Karpas-422 (cell line): ENCODE measurements around the gene RPS6KA5. TPM values are rescaled to one million over a fixed set of nuclear protein-coding genes. Genes with fewer than 3 reads are reported as not detected.

Experiments used
- DNase-seq: peaks from one replicate; pipeline ENCODE4 v3.0.0-alpha.2; 2015
- H2AFZ ChIP-seq: fragments of 200-600 bp; sonication (generic); 2 replicates; pipeline ENCODE4 v1.6.1; 2014; ENCODE audit warnings: antibody characterized with exemption, low read length, mixed read lengths
- H3K27ac ChIP-seq: fragments of 200-600 bp; sonication (generic); 2 replicates; pipeline ENCODE4 v1.5.1; 2014; ENCODE audit warnings: mild to moderate bottlenecking, low read length, moderate library complexity
- H3K27me3 ChIP-seq: fragments of 200-600 bp; sonication (generic); 2 replicates; pipeline ENCODE4 v1.6.1; 2014; ENCODE audit warnings: low read length, mixed read lengths
- H3K36me3 ChIP-seq: fragments of 200-600 bp; sonication (generic); 2 replicates; pipeline ENCODE4 v1.6.1; 2014; ENCODE audit warnings: low read length, mixed read lengths; ENCODE audit not compliant: insufficient read depth
- H3K4me1 ChIP-seq: fragments of 200-600 bp; sonication (generic); 2 replicates; pipeline ENCODE4 v1.6.1; 2014; ENCODE audit warnings: mild to moderate bottlenecking, low read length, mixed read lengths
- H3K4me2 ChIP-seq: fragments of 200-600 bp; sonication (generic); 2 replicates; pipeline ENCODE4 v1.6.1; 2014; ENCODE audit warnings: low read length, low read depth, mild to moderate bottlenecking; ENCODE audit not compliant: poor library complexity, severe bottlenecking
- H3K4me3 ChIP-seq: fragments of 200-600 bp; sonication (generic); 2 replicates; pipeline ENCODE4 v1.5.1; 2014; ENCODE audit warnings: mild to moderate bottlenecking, antibody characterized with exemption, low read length, mixed read lengths
- H3K79me2 ChIP-seq: fragments of 200-600 bp; sonication (generic); 2 replicates; pipeline ENCODE4 v1.6.1; 2014; ENCODE audit warnings: mild to moderate bottlenecking, low read length, mixed read lengths
- H3K9ac ChIP-seq: fragments of 200-600 bp; sonication (generic); 2 replicates; pipeline ENCODE4 v1.6.0; 2014; ENCODE audit warnings: low read length
- H3K9me2 ChIP-seq: fragments of 200-600 bp; sonication (generic), shearing (Covaris generic); replicated peaks from 2 replicates; pipeline ENCODE4 v1.6.0; 2014; ENCODE audit warnings: mild to moderate bottlenecking, low read length, moderate library complexity; ENCODE audit not compliant: insufficient read depth
- H3K9me3 ChIP-seq: fragments of 300-700, 200-600 bp; sonication (generic); 2 replicates; pipeline ENCODE4 v1.6.1; 2014; ENCODE audit warnings: low read length, mixed read lengths
- H4K20me1 ChIP-seq: fragments of 200-600 bp; sonication (generic); 2 replicates; pipeline ENCODE4 v1.6.1; 2014; ENCODE audit warnings: mild to moderate bottlenecking, antibody characterized with exemption, low read length, low read depth; ENCODE audit not compliant: insufficient read depth
- total RNA-seq: library from RNA; depleted of rRNA; stranded (reverse); fragments of >200 nt; shearing (Covaris generic); gene quantifications from 2 replicates; pipeline ENCODE4 v1.2.3, GENCODE V29; 2014; ENCODE audit warnings: low replicate concordance

RPS6KA5 gene
- total RNA-seq, 1 experiment from 2014 or later = 5.5 TPM

DNA sequence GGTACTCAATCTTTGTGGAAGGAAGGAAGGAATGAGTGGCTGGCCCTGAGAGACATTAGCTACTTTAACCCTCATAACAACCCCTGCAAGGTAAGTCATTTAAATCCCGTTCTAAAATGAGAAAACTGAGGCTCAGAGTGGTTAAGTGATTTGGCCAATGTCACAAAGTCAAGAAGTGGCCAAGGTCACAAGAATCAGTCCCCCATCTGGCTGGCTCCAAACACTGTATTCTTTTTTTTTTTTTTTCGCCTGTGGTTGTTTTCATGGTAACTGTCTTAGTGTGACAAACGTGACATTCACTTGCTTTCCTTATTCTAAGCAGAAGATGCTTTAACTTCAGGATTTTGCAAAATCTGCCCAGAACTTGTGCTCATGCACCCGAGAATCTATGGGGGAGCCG, 247.0 kb downstream of the RPS6KA5 start:
- Histone ChIP-seq H3K79me2 (no peaks in the 10 kb centered on the region), H3K4me2 (no peak overlapping the region), H3K9me2 (no peaks in the 10 kb centered on the region), H3K4me3 (no peak overlapping the region), H3K27ac (no peak overlapping the region), H3K9me3 (no peaks in the 10 kb centered on the region), H4K20me1 (no peaks in the 10 kb centered on the region), H3K4me1 (peaks cover 10% of the 10 kb centered on the region), H3K27me3 (no peaks in the 10 kb centered on the region), H3K36me3 (no peaks in the 10 kb centered on the region), H2AFZ (no peak overlapping the region), H3K9ac (no peak overlapping the region)
- DNase-seq = no peak

DNA sequence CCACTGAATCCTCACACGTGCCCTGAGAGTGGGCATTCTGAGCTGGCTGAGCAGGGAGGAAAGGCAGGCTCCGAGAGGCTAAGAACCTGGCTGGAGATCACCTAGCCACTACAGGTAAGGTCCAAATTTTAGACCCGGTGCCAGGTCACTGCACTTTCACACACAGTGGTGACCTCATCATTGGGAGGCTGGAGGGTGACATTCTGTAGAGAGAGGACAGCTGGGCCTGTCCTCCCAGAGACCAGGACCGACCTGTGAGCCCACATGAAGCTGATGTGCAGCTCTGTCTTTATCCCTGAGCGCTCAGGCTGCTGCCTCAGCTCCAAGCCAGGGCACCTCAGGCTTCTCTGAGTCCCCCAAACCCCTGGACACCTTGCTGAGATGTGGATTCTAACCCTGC, 248.3 kb downstream of the RPS6KA5 start:
- no peak overlapping the region for H3K9ac ChIP-seq

DNA sequence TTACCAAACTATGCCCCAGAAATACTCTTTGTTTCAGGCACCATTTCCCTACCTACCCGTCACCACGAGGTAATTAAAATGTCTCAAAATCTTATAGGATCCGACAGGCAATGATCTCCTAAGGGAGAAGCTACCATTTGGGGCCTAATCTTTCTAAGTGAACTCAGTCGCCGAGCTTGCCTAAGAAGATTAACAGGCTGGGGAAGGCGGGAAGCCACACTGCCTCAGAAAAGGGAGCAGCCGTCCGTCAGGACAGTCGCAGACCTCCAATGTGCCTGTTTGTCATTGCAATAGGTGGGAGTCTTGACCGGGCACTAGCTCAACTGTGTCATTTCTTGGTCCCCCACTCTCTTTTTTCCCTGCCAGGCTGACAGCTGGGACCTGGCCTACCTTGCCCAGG, 248.8 kb downstream of the RPS6KA5 start:
- Histone ChIP-seq H2AFZ (no peak overlapping the region), H3K9me3 (no peaks in the 10 kb centered on the region), H4K20me1 (no peaks in the 10 kb centered on the region), H3K9ac (no peak overlapping the region), H3K4me2 (peak overlapping the region; percentile 2), H3K4me3 (no peak overlapping the region), H3K4me1 (peaks cover 10% of the 10 kb centered on the region), H3K27me3 (no peaks in the 10 kb centered on the region), H3K27ac (no peak overlapping the region), H3K36me3 (no peaks in the 10 kb centered on the region), H3K79me2 (no peaks in the 10 kb centered on the region), H3K9me2 (no peaks in the 10 kb centered on the region)
- no peak for DNase-seq

More for the DNA sequence above, 248.3 kb downstream of the RPS6KA5 start:
- Histone ChIP-seq H3K27ac (no peak overlapping the region), H4K20me1 (no peaks in the 10 kb centered on the region), H3K79me2 (no peaks in the 10 kb centered on the region), H3K4me1 (peaks cover 10% of the 10 kb centered on the region), H3K4me3 (no peak overlapping the region), H3K27me3 (no peaks in the 10 kb centered on the region), H3K9me3 (no peaks in the 10 kb centered on the region), H2AFZ (no peak overlapping the region), H3K36me3 (no peaks in the 10 kb centered on the region), H3K4me2 (no peak overlapping the region), H3K9me2 (no peaks in the 10 kb centered on the region)
- no peak for DNase-seq

DNA sequence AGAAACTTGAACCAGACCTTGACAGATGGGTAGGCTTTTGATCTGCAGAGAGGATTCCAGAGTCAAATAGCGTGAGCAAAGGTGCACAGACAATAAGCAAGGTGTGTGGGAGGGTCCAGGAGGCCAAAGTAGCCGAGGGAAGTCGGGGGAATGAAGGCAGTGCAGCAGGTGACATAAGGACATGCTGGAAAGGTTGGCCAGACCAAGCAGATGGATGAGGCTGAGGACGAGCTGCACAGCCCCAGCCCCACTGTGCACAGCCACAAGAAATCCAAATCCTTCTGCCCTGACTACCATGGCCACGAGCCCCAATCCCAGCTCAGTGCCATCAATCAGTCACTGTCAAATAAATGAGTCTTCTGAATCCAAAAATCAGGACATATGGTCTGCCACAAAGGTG, 249.6 kb downstream of the RPS6KA5 start:
- Histone ChIP-seq H3K4me3 (no peak overlapping the region), H3K4me2 (no peak overlapping the region), H3K36me3 (no peaks in the 10 kb centered on the region), H3K9me3 (no peaks in the 10 kb centered on the region), H3K27me3 (no peaks in the 10 kb centered on the region), H4K20me1 (no peaks in the 10 kb centered on the region), H3K9me2 (no peaks in the 10 kb centered on the region), H2AFZ (no peak overlapping the region), H3K9ac (no peak overlapping the region), H3K4me1 (peaks cover 10% of the 10 kb centered on the region), H3K27ac (no peak overlapping the region), H3K79me2 (no peaks in the 10 kb centered on the region)
- no peak for DNase-seq

DNA sequence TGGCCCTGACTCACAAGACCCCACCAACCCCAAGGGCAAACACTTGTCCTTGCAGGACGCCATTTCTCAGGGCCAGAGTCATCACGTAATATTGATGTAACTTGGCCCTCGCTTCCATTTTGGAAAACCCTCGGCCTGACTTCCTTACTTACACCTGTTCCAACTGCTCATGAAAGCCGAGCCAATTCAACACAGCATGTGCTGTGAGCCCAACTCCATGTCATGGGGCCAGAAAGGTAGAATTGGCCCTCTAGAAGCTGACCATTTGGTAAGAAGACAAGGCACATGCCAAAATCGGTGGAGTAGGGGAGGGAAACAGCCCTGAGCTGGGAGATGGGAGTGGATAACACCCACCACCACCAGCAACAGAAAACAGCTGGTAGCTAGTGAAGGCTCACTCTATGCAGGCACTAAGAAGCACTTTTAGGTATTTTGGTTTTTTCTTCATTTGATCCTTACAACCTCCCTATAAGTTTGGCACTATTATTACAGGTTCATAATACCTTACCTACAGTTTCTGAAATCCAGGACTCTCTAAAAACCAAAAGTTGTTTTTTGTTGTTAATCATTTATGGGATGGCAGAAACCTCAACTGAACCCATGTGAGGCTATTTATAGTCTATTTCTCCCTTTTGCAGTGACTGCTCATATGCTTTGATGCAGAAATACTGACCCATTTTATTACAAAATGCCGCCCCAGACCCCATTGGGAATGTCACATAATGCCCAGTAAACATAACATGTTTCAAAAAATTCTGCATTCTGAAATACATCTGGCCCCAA, 250.7 kb downstream of the RPS6KA5 start:
- Histone ChIP-seq H3K4me2 (no peak overlapping the region), H3K9ac (no peak overlapping the region), H3K27ac (no peak overlapping the region), H3K4me1 (peaks cover 10% of the 10 kb centered on the region), H3K27me3 (no peaks in the 10 kb centered on the region), H4K20me1 (no peaks in the 10 kb centered on the region), H3K9me3 (no peaks in the 10 kb centered on the region), H3K9me2 (no peaks in the 10 kb centered on the region), H3K79me2 (no peaks in the 10 kb centered on the region), H2AFZ (no peak overlapping the region), H3K4me3 (no peak overlapping the region), H3K36me3 (no peaks in the 10 kb centered on the region)
- DNase-seq = no peak

DNA sequence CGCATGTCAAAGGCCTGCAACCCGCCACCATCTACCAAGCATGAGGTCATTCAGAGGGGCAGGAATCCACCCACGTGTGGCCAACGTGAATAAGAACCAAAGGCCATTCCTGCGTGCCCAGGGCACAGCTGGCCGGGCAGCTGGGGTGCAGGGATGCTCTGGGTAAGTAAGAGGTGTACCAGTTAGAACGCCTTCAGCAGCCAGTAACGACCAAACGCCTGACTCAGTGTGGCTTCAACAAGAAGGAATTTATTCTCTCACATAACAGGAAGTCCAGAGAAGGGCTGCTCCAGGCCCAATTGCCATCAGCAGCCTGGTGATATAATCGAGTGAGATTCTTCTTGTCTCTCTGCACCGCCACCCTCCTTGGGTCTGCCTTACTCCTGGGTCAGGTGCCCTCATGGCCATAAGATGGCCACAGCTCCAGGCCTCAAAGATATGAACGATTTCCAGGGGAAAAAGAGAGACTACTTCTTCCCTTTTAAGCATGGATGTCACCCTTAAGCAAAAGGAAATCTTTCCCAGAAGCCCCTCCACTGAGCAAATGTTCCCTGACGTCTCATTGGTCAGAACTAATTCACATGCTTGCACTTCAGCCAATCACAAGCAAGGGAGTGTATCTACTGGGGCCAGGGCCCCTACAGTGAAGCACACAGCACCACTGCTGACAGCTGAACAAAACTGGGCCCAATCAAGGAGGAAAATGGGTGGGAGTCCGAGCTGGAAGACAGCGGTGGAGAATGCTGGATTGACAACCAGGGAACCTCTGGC, 251.5 kb downstream of the RPS6KA5 start:
- Histone ChIP-seq H4K20me1 (no peaks in the 10 kb centered on the region), H3K79me2 (no peaks in the 10 kb centered on the region), H3K36me3 (no peaks in the 10 kb centered on the region), H3K9me2 (no peaks in the 10 kb centered on the region), H3K4me1 (peaks cover 10% of the 10 kb centered on the region), H3K27me3 (no peaks in the 10 kb centered on the region), H3K4me2 (no peak overlapping the region), H3K27ac (no peak overlapping the region), H3K9me3 (no peaks in the 10 kb centered on the region), H3K9ac (no peak overlapping the region), H2AFZ (no peak overlapping the region), H3K4me3 (no peak overlapping the region)
- DNase-seq = no peak

DNA sequence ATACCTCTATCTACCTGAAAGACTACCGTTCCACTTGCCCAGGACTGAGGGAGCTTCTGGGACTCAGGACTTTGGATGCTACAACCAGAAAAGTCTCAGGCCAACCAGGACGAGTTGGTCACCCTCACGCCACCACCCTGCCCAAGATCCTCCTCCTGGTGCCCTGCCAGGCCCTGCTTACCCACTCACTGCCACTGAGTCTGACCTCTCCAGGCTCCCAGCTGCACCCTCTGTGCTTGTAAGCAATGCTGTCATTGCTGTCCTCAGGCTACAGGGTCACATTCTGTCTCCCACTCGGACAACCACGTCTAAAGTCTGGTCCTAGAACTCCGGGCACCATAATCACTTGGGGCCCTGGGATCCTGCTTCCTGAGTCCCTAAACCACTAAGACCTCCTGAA, 253.4 kb downstream of the RPS6KA5 start:
- no peaks in the 10 kb centered on the region for H3K27me3 ChIP-seq
- H3K4me3 ChIP-seq = no peak overlapping the region
- no peak overlapping the region for H3K9ac ChIP-seq
- no peaks in the 10 kb centered on the region for H3K9me2 ChIP-seq
- H3K4me2 ChIP-seq = no peak overlapping the region
- H3K9me3 ChIP-seq = no peaks in the 10 kb centered on the region
- H2AFZ ChIP-seq = no peak overlapping the region
- H3K79me2 ChIP-seq = no peaks in the 10 kb centered on the region
- peaks cover 10% of the 10 kb centered on the region for H3K4me1 ChIP-seq
- no peak overlapping the region for H3K27ac ChIP-seq
- H3K36me3 ChIP-seq = no peaks in the 10 kb centered on the region
- no peak for DNase-seq
- no peaks in the 10 kb centered on the region for H4K20me1 ChIP-seq

DNA sequence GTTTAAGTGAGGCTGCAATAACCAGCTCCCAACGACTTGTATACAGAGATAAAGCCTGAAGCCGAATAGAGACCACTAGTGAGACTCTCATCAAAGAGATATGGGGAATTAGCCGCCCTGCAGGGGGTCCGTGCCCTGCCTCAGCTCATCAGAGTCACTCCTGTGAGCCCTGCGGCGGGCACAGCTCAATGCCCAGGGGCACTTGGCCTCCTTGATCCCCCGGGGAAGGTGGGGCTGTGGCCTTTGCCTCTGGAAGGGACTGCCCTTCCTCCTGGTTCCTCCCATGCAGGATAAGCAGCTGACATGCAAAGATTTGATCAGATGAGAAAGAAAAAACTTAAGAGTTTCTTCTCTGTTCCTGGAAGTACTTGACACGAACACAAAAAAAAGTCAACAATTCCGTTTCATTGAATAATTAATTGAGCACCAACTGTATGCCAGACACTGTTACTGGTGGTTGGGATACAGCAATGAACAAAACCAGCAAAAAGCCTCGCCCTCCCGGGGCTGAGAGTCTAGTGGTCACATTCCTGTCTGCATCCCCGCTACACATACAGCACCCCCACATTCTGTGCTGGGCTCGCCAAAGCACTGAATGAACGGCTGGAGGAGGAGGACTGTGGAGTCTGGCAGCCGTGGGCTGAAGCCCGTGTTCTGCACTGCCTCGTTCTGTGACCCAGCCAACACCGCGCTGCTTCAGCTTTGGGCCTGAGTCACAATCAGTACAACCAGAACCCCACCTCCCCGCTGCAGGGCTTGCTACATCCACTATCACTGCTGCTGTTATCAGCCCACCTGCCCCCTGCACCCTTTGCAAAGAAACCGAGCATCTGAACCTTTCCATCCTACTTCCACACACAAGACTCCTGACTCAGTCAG, 254.5 kb downstream of the RPS6KA5 start:
- Histone ChIP-seq H3K9ac (no peak overlapping the region), H3K4me3 (no peak overlapping the region), H3K27me3 (no peaks in the 10 kb centered on the region), H3K9me3 (no peaks in the 10 kb centered on the region), H2AFZ (no peak overlapping the region), H3K79me2 (no peaks in the 10 kb centered on the region), H3K4me2 (no peak overlapping the region), H4K20me1 (no peaks in the 10 kb centered on the region), H3K4me1 (no peaks in the 10 kb centered on the region; the same call in 1 of the 2 replicates), H3K36me3 (no peaks in the 10 kb centered on the region), H3K9me2 (no peaks in the 10 kb centered on the region), H3K27ac (no peak overlapping the region)
- no peak for DNase-seq
